Mesenchymal stem cell (in vitro differentiated cells and primary cell): ENCODE results near the gene TENT4B.

ENCODE experiments used
- DNase-seq: peaks from one replicate; pipeline ENCODE4 v3.0.0-alpha.2; 2013
- H2AFZ ChIP-seq: one replicate; pipeline ENCODE4 v1.6.1; 2013; ENCODE audit warnings: low read depth, mild to moderate bottlenecking, control low read depth, inconsistent platforms, low read length, moderate library complexity
- H2AK5ac ChIP-seq: 2 replicates; pipeline ENCODE4 v1.6.1; 2013; ENCODE audit warnings: low read length, moderate library complexity, mild to moderate bottlenecking, inconsistent platforms; ENCODE audit not compliant: severe bottlenecking
- H2BK120ac ChIP-seq: one replicate; pipeline ENCODE4 v1.6.1; 2013; ENCODE audit warnings: low read depth, mild to moderate bottlenecking, inconsistent platforms, low read length, moderate library complexity
- H2BK12ac ChIP-seq, 2 experiments: one replicate each; pipeline ENCODE4 v1.6.1; 2013; ENCODE audit warnings: inconsistent platforms in 2 of 2, low read length in 2 of 2, mild to moderate bottlenecking in 2 of 2, moderate library complexity in 2 of 2, control low read depth in 1 of 2
- H2BK15ac ChIP-seq: one replicate; pipeline ENCODE4 v1.6.1; 2013; ENCODE audit warnings: mild to moderate bottlenecking, low read depth, inconsistent platforms; ENCODE audit not compliant: poor library complexity, severe bottlenecking
- H2BK5ac ChIP-seq: 2 replicates; pipeline ENCODE4 v1.6.1; 2013; ENCODE audit warnings: low read depth, mild to moderate bottlenecking, low read length, control low read depth, inconsistent platforms; ENCODE audit not compliant: poor library complexity, severe bottlenecking
- H3K14ac ChIP-seq, 2 experiments: one replicate each; pipeline ENCODE4 v1.6.1; 2013; ENCODE audit warnings: inconsistent platforms in 2 of 2, low read length in 2 of 2, control low read depth in 1 of 2, mild to moderate bottlenecking in 1 of 2, moderate library complexity in 1 of 2
- H3K18ac ChIP-seq, 2 experiments: one replicate each; pipeline ENCODE4 v1.6.1; 2013; ENCODE audit warnings: inconsistent platforms in 2 of 2, low read length in 2 of 2, control low read depth in 1 of 2, low read depth in 1 of 2, mild to moderate bottlenecking in 1 of 2
- H3K23ac ChIP-seq, 2 experiments: one replicate each; pipeline ENCODE4 v1.6.1; 2013; ENCODE audit warnings: inconsistent platforms in 2 of 2, low read length in 2 of 2, mild to moderate bottlenecking in 2 of 2, moderate library complexity in 2 of 2, control low read depth in 1 of 2
- H3K27ac ChIP-seq: 2 replicates; pipeline ENCODE4 v1.5.1; 2013; ENCODE audit warnings: mild to moderate bottlenecking, moderate library complexity, low read length, control low read depth, inconsistent platforms; ENCODE audit not compliant: poor library complexity, severe bottlenecking
- H3K27me3 ChIP-seq, 2 experiments: 2 replicates each; pipeline versions ENCODE4 v1.6.1 to v1.7.0; 2013; ENCODE audit warnings: low read length in 2 of 2, mild to moderate bottlenecking in 2 of 2, moderate library complexity in 2 of 2, control low read depth in 1 of 2, inconsistent platforms in 1 of 2; ENCODE audit not compliant: control insufficient read depth in 1 of 2, insufficient read depth in 1 of 2
- H3K36me3 ChIP-seq, 2 experiments: 2 replicates each; pipeline versions ENCODE4 v1.6.1 to v1.7.0; 2013; ENCODE audit warnings: low read length in 2 of 2, control low read depth in 1 of 2, inconsistent platforms in 1 of 2, low read depth in 1 of 2, mild to moderate bottlenecking in 1 of 2; ENCODE audit not compliant: insufficient read depth in 2 of 2, control insufficient read depth in 1 of 2
- H3K4ac ChIP-seq, 2 experiments: one replicate each; pipeline ENCODE4 v1.6.1; 2013; ENCODE audit warnings: inconsistent platforms in 2 of 2, low read length in 2 of 2, mild to moderate bottlenecking in 2 of 2, moderate library complexity in 2 of 2, control low read depth in 1 of 2, low read depth in 1 of 2
- H3K4me1 ChIP-seq: 2 replicates; pipeline ENCODE4 v1.6.1; 2013; ENCODE audit warnings: low read depth, low read length, control low read depth; ENCODE audit not compliant: control insufficient read depth, insufficient read depth
- H3K4me2 ChIP-seq: 2 replicates; pipeline ENCODE4 v1.6.1; 2013; ENCODE audit warnings: low read length, mild to moderate bottlenecking, inconsistent platforms; ENCODE audit not compliant: poor library complexity, severe bottlenecking
- H3K4me3 ChIP-seq, 2 experiments: 2 replicates each; pipeline versions ENCODE4 v1.5.1 to v1.7.0; 2013; ENCODE audit warnings: low read length in 2 of 2, mild to moderate bottlenecking in 2 of 2, control low read depth in 1 of 2, low read depth in 1 of 2; ENCODE audit not compliant: insufficient read depth in 1 of 2
- H3K79me1 ChIP-seq: replicated peaks from 2 replicates; pipeline ENCODE4 v1.6.1; 2013; ENCODE audit warnings: mild to moderate bottlenecking, control low read depth, low read length, inconsistent platforms; ENCODE audit not compliant: poor library complexity, severe bottlenecking
- H3K9ac ChIP-seq: 2 replicates; pipeline ENCODE4 v1.7.0; 2013; ENCODE audit warnings: mild to moderate bottlenecking, low read length, moderate library complexity
- H3K9me3 ChIP-seq: 2 replicates; pipeline ENCODE4 v1.7.0; 2013; ENCODE audit warnings: mild to moderate bottlenecking, low read length; ENCODE audit not compliant: control insufficient read depth
- H4K8ac ChIP-seq: one replicate; pipeline ENCODE4 v1.6.1; 2013; ENCODE audit warnings: inconsistent platforms, mild to moderate bottlenecking, low read length, moderate library complexity
- H4K91ac ChIP-seq: one replicate; pipeline ENCODE4 v1.6.1; 2013; ENCODE audit warnings: mild to moderate bottlenecking, low read length, inconsistent platforms
- WGBS: methylation state at CpG from one replicate; pipeline ENCODE4 v1.1.7; 2013; ENCODE audit warnings: mixed read lengths; 5-methylcytosine and 5-hydroxymethylcytosine counted together

Gene TENT4B

GRCh38 chr16:50151322-50151721 lies 1.8 kb upstream of the TENT4B start:
- Histone ChIP-seq H3K4ac (no peak overlapping the region), H4K8ac (no peak overlapping the region), H3K4me3 (no peak overlapping the region), H3K27ac (no peak overlapping the region), H3K36me3 (no peaks in the 10 kb centered on the region), H2BK15ac (no peak overlapping the region), H2BK12ac (no peak overlapping the region), H3K14ac (no peak overlapping the region), H2AFZ (no peak overlapping the region), H2BK5ac (peak overlapping the region; percentile 58), H3K9me3 (no peaks in the 10 kb centered on the region), H3K27me3 (no peaks in the 10 kb centered on the region), H2AK5ac (no peak overlapping the region), H3K18ac (no peak overlapping the region), H3K9ac (no peak overlapping the region), H4K91ac (no peak overlapping the region), H3K4me1 (peaks cover 15% of the 10 kb centered on the region), H3K4me2 (no peak overlapping the region), H2BK120ac (no peak overlapping the region), H3K23ac (no peak overlapping the region), H3K79me1 (no peaks in the 10 kb centered on the region)
- 98% methylated on average over 5 of the region's 5 CpGs for WGBS
- DNase-seq = no peak

GRCh38 chr16:50151756-50152155 lies 1.4 kb upstream of the TENT4B start:
- Histone ChIP-seq H2BK12ac (no peak overlapping the region), H2BK15ac (no peak overlapping the region), H3K4me1 (peaks cover 10% of the 10 kb centered on the region), H3K4me3 (peak overlapping the region in 1 of 2 experiments; percentile 85), H4K8ac (no peak overlapping the region), H2BK120ac (no peak overlapping the region), H3K9me3 (no peaks in the 10 kb centered on the region), H2AK5ac (no peak overlapping the region), H3K9ac (peak overlapping the region; percentile 95), H3K14ac (no peak overlapping the region), H3K18ac (no peak overlapping the region), H3K36me3 (no peaks in the 10 kb centered on the region), H2BK5ac (no peak overlapping the region), H4K91ac (no peak overlapping the region), H3K4me2 (peak overlapping the region; percentile 7), H3K27me3 (no peaks in the 10 kb centered on the region), H3K23ac (no peak overlapping the region), H3K27ac (no peak overlapping the region), H3K4ac (no peak overlapping the region), H2AFZ (no peak overlapping the region), H3K79me1 (no peaks in the 10 kb centered on the region)
- no peak for DNase-seq
- WGBS = 96% methylated on average over 11 of the region's 11 CpGs

- 2% methylated on average over 24 of the region's 24 CpGs for WGBS
- Histone ChIP-seq H3K27ac (peak overlapping the region; percentile 24), H3K4me2 (peak overlapping the region; percentile 80)
Measured at GRCh38 chr16:50152351-50152806, 727 bp upstream of the TENT4B start.

GRCh38 chr16:50153596-50154419 lies 702 bp downstream of the TENT4B start:
- Histone ChIP-seq H4K8ac (peak overlapping the region; percentile 50), H3K27ac (peak overlapping the region; percentile 34), H3K27me3 (no peaks in the 10 kb centered on the region), H4K91ac (peak overlapping the region; percentile 46), H3K14ac (peak overlapping the region in 1 of 2 experiments; percentile 96), H2BK15ac (peak overlapping the region; percentile 28), H2BK5ac (no peak overlapping the region), H3K23ac (peak overlapping the region; percentile 85 to 98), H3K79me1 (peaks cover 5% of the 10 kb centered on the region), H3K36me3 (no peaks in the 10 kb centered on the region), H2BK12ac (peak overlapping the region in 1 of 2 experiments; percentile 17), H2AK5ac (no peak overlapping the region), H3K4me1 (peaks cover 10% of the 10 kb centered on the region), H3K9me3 (no peaks in the 10 kb centered on the region), H3K18ac (peak overlapping the region; percentile 84 to 86), H3K4ac (peak overlapping the region; percentile 64 to 74), H2BK120ac (peak overlapping the region; percentile 42), H3K4me2 (peak overlapping the region; percentile 95), H2AFZ (peak overlapping the region; percentile 53), H3K9ac (peak overlapping the region; percentile 87), H3K4me3 (peak overlapping the region; percentile 89 to 96)
- peak; percentile 40 for DNase-seq
- WGBS = under 1% methylated on average over 52 of the region's 89 CpGs

More at GRCh38 chr16:50152351-50152806, 727 bp upstream of the TENT4B start:
- Histone ChIP-seq H2AFZ (no peak overlapping the region), H3K36me3 (no peaks in the 10 kb centered on the region), H3K79me1 (no peaks in the 10 kb centered on the region), H3K4ac (peak overlapping the region in 1 of 2 experiments; percentile 73), H3K18ac (peak overlapping the region; percentile 15 to 57), H2AK5ac (no peak overlapping the region), H2BK120ac (peak overlapping the region; percentile 21), H2BK12ac (peak overlapping the region in 1 of 2 experiments; percentile 6), H4K8ac (peak overlapping the region; percentile 66), H4K91ac (no peak overlapping the region), H3K23ac (no peak overlapping the region), H2BK5ac (no peak overlapping the region), H3K4me3 (peak overlapping the region; percentile 85 to 96), H2BK15ac (peak overlapping the region; percentile 82), H3K4me1 (peaks cover 10% of the 10 kb centered on the region), H3K27me3 (no peaks in the 10 kb centered on the region), H3K9me3 (no peaks in the 10 kb centered on the region), H3K14ac (no peak overlapping the region), H3K9ac (peak overlapping the region; percentile 95)
- peak; percentile 58 for DNase-seq
